K562 (cell line): ENCODE results near the gene ZNF195. TPM values are rescaled to one million over a fixed set of nuclear protein-coding genes. Genes with fewer than 3 reads are reported as not detected.
A peak's percentile ranks its signal among the peaks of the same experiment; 100 is the strongest.

Experiments
- ARID2 ChIP-seq: fragments of 450-650 bp; IDR thresholded peaks from 2 replicates; pipeline ENCODE4 v1.6.1; 2017; ENCODE audit warnings: antibody characterized with exemption, mild to moderate bottlenecking
- ATF7 ChIP-seq: fragments of 450-650 bp; IDR thresholded peaks from 2 replicates; pipeline ENCODE4 v1.7.1; 2014; ENCODE audit warnings: mild to moderate bottlenecking, moderate library complexity
- BDP1 ChIP-seq: IDR thresholded peaks from 3 replicates; pipeline ENCODE4 v1.6.1; 2011; ENCODE audit not compliant: insufficient read length, insufficient read depth
- BRF1 ChIP-seq: IDR thresholded peaks from 3 replicates; pipeline ENCODE4 v1.6.1; 2011; ENCODE audit warnings: borderline replicate concordance, mild to moderate bottlenecking; ENCODE audit not compliant: insufficient read length; ENCODE audit errors: extremely low read depth
- BRF2 ChIP-seq: IDR thresholded peaks from 3 replicates; pipeline ENCODE4 v1.6.1; 2011; ENCODE audit warnings: borderline replicate concordance, mild to moderate bottlenecking; ENCODE audit not compliant: insufficient read length, insufficient read depth
- C11orf30 ChIP-seq: fragments of 450-650 bp; IDR thresholded peaks from 2 replicates; pipeline ENCODE4 v1.6.1; 2016; ENCODE audit warnings: low read depth, mild to moderate bottlenecking
- CXXC5 ChIP-seq: fragments of 250-450 bp; sonication (Bioruptor Pico); IDR thresholded peaks from 2 replicates; pipeline ENCODE4 v1.8.0; 2022; ENCODE audit warnings: inconsistent platforms, mild to moderate bottlenecking, moderate library complexity
- FOXK1 ChIP-seq: sonication (generic); formaldehyde crosslinking; IDR thresholded peaks from 2 replicates; pipeline ENCODE4 v1.8.0; 2022; ENCODE audit warnings: missing genetic modification reagents, mild to moderate bottlenecking, borderline replicate concordance
- GATA2 ChIP-seq: sonication (generic); formaldehyde crosslinking; IDR thresholded peaks from 2 replicates; pipeline ENCODE4 v1.4.0; 2020; ENCODE audit warnings: mild to moderate bottlenecking, missing genetic modification reagents
- HEY1 ChIP-seq: fragments of 250-450 bp; sonication (Bioruptor Pico); IDR thresholded peaks from 2 replicates; pipeline ENCODE4 v1.5.0; 2020; ENCODE audit warnings: mild to moderate bottlenecking, moderate library complexity, borderline replicate concordance
- HMGN3 ChIP-seq: IDR thresholded peaks from 2 replicates; pipeline ENCODE4 v1.6.1; 2011; ENCODE audit warnings: borderline replicate concordance, low read depth, mild to moderate bottlenecking, mixed read lengths, low read length; ENCODE audit not compliant: insufficient read length; ENCODE audit errors: extremely low read depth
- MAX ChIP-seq: sonication (generic); formaldehyde crosslinking; IDR thresholded peaks from 2 replicates; pipeline ENCODE4 v1.9.0; 2022; ENCODE audit warnings: mild to moderate bottlenecking, missing genetic modification reagents
- NFXL1 ChIP-seq: fragments of 450-650 bp; formaldehyde crosslinking; IDR thresholded peaks from 2 replicates; pipeline ENCODE4 v1.4.0; 2021; ENCODE audit warnings: mild to moderate bottlenecking
- NR0B1 ChIP-seq: fragments of 450-650 bp; IDR thresholded peaks from one replicate; pipeline ENCODE4 v1.6.1; 2018; ENCODE audit warnings: mild to moderate bottlenecking, moderate library complexity; ENCODE audit not compliant: partially characterized antibody
- NR2C1 ChIP-seq, 2 experiments: fragments of 450-650 bp; IDR thresholded peaks; 2 replicates each; pipeline ENCODE4 v1.6.1; 2017; ENCODE audit warnings: mild to moderate bottlenecking in 2 of 2, antibody characterized with exemption in 1 of 2, inconsistent platforms in 1 of 2, missing compliant biosample characterization in 1 of 2, missing genetic modification characterization in 1 of 2
- SETDB1 ChIP-seq: IDR thresholded peaks from one replicate; pipeline ENCODE4 v1.6.1; 2012; ENCODE audit warnings: low read length, control low read depth, inconsistent platforms
- SMARCB1 ChIP-seq: IDR thresholded peaks from 2 replicates; pipeline ENCODE4 v1.6.1; 2011; ENCODE audit warnings: improper control_type of control experiment, low read depth; ENCODE audit not compliant: insufficient read length
- SPI1 ChIP-seq: IDR thresholded peaks from 2 replicates; pipeline ENCODE4 v1.6.1; 2011; ENCODE audit warnings: low read depth, low read length, control low read depth, borderline replicate concordance
- TBP ChIP-seq: optimal IDR thresholded peaks from 2 replicates; pipeline ENCODE3; 2011; ENCODE audit warnings: low read depth, low read length, improper control_type of control experiment
- XRCC4 ChIP-seq: IDR thresholded peaks from one replicate; pipeline ENCODE4 v1.6.1; 2011; ENCODE audit not compliant: insufficient read depth, insufficient read length; ENCODE audit errors: extremely low read depth
- ZKSCAN3 ChIP-seq: fragments of 250-450 bp; sonication (Bioruptor Pico); IDR thresholded peaks from 2 replicates; pipeline ENCODE4 v1.4.0; 2020
- ZKSCAN8 ChIP-seq: fragments of 200-800 bp; sonication (Bioruptor generic); IDR thresholded peaks from 2 replicates; pipeline ENCODE4 v1.6.1; 2016; ENCODE audit warnings: missing genetic modification characterization, missing compliant biosample characterization
- ZNF24 ChIP-seq: fragments of 450-650 bp; IDR thresholded peaks from 2 replicates; pipeline ENCODE4 v1.6.1; 2016
- ZNF282 ChIP-seq: sonication (generic); formaldehyde crosslinking; IDR thresholded peaks from 2 replicates; pipeline ENCODE4 v1.8.1; 2023; ENCODE audit warnings: missing genetic modification reagents
- ZNF445 ChIP-seq: fragments of 250-450 bp; sonication (Bioruptor Pico); IDR thresholded peaks from 2 replicates; pipeline ENCODE4 v1.4.0; 2020; ENCODE audit warnings: low read depth, mild to moderate bottlenecking, moderate library complexity
- ZNF561 ChIP-seq: fragments of 450-650 bp; formaldehyde crosslinking; conservative IDR thresholded peaks from 2 replicates; pipeline ENCODE4 v1.4.0; 2020; ENCODE audit warnings: mild to moderate bottlenecking, moderate library complexity
- ZNF707 ChIP-seq: fragments of 250-450 bp; sonication (Bioruptor Pico); conservative IDR thresholded peaks from 2 replicates; pipeline ENCODE4 v1.8.0; 2022; ENCODE audit warnings: inconsistent platforms, mild to moderate bottlenecking, moderate library complexity
- polyA plus RNA-seq, 8 experiments: library from polyadenylated mRNA; depleted of rRNA in 4 of 8; stranded (reverse) in 5 of 8; unstranded in 3 of 8; fragments of >200 nt; fragmentation: Nextera tagmentation in 2 of 8; fragmentation: Illumina TruSeq in 1 of 8; extraction: Ambion mirVana in 2 of 8; extraction: Trizol in 1 of 8; gene quantifications; 2 replicates each; pipeline versions ENCODE4 v1.2.1 to v1.2.3, GENCODE V29; 2011 to 2014; ENCODE audit warnings: inconsistent platforms in 1 of 8, missing spikeins in 1 of 8
- total RNA-seq, 7 experiments: library from RNA; depleted of rRNA in 6 of 7; stranded (reverse); fragments of >200 nt in 6 of 7; fragmentation: Illumina TruSeq in 2 of 7; extraction: Trizol in 2 of 7; gene quantifications; 2 replicates each; pipeline versions ENCODE4 v1.2.1 to v1.2.3, GENCODE V29; 2011 to 2021; ENCODE audit warnings: low replicate concordance in 1 of 7

The ZNF195 gene
- total and polyA plus RNA-seq, 9 of the 15 experiments (the other 6 are each of a cell fraction or from before 2014, with no cell fraction given), result 42.1 to 75.5 (median 60.4) TPM

GRCh38 chr11:3378426-3379423, at the start of gene ZNF195 (continued):
- TF ChIP-seq NR0B1 (no peak), C11orf30 (peak; percentile 89), HEY1 (CRISPR knock-in tag) (no peak), SETDB1 (no peak), ZNF561 (CRISPR knock-in tag) (no peak), CXXC5 (CRISPR knock-in tag) (peak; percentile 52; the same call in 1 of the 2 replicates), FOXK1 (CRISPR knock-in tag) (0 out of 2 replicates have a peak, but pooled peaks have one; percentile 62), BRF2 (no peak), GATA2 (CRISPR knock-in tag) (no peak), XRCC4 (no peak), ATF7 (peak; percentile 90), ZKSCAN3 (CRISPR knock-in tag) (no peak), NFXL1 (no peak), ZNF707 (no peak), HMGN3 (no peak), SMARCB1 (no peak), ZNF24 (peak; percentile 94), ZKSCAN8 (CRISPR knock-in tag) (no peak), BRF1 (no peak), NR2C1 (IDR thresholded peaks at IDR 0.05) (peak; percentile 60), NR2C1 (tag; IDR thresholded peaks at IDR 0.05) (peak; percentile 75; the same call in 1 of the 2 replicates), ARID2 (no peak), BDP1 (no peak), ZNF282 (CRISPR knock-in tag) (no peak), SPI1 (peak; percentile 37; the same call in 1 of the 2 replicates), MAX (peak; percentile 76), TBP (peak; percentile 92), ZNF445 (CRISPR knock-in tag) (no peak)
